Neural progenitor cell (in vitro differentiated cells): ENCODE measurements around the gene HDGFL2.

ENCODE experiments used
- CTCF ChIP-seq: fragments of 200-600 bp; sonication (generic); IDR thresholded peaks from 2 replicates; pipeline ENCODE4 v1.5.1; 2017; ENCODE audit warnings: antibody characterized with exemption, mild to moderate bottlenecking
- EZH2 ChIP-seq: fragments of 200-600 bp; sonication (generic); IDR thresholded peaks from 2 replicates; pipeline ENCODE4 v1.6.1; 2017; ENCODE audit warnings: antibody characterized with exemption, mild to moderate bottlenecking, moderate library complexity

- TF ChIP-seq EZH2 (no peak), CTCF (no peak)
These were observed 22.6 kb downstream of the HDGFL2 start for GRCh38 chr19:4494691-4495064.
